ELR (cell line): Measurements from ENCODE around the gene MYH9.
"Not testable (repeated sequence)": the region's sequence is repeated elsewhere in the genome, so short reads cannot be mapped to it uniquely, and the experiment has no call there.

Source experiments
- DNase-seq: peaks from one replicate; pipeline ENCODE4 v3.0.0-alpha.2; 2015; ENCODE audit warnings: low read depth

Gene MYH9

GRCh38 chr22:36291831-36292740 lies 95.7 kb downstream of the MYH9 start:
- no peak for DNase-seq

GRCh38 chr22:36290391-36291075 lies 97.2 kb downstream of the MYH9 start:
- DNase-seq, result not testable (repeated sequence)

GRCh38 chr22:36289948-36290371 lies 97.8 kb downstream of the MYH9 start:
- DNase-seq, result not testable (repeated sequence)

GRCh38 chr22:36289406-36289870 lies 98.3 kb downstream of the MYH9 start:
- DNase-seq, result no peak

- no peak for DNase-seq
Measured at GRCh38 chr22:36288571-36289405, 99.0 kb downstream of the MYH9 start.

- no peak for DNase-seq
Measured at GRCh38 chr22:36287881-36288515, 99.8 kb downstream of the MYH9 start.

GRCh38 chr22:36286096-36286957 lies 101.4 kb downstream of the MYH9 start:
- DNase-seq, result peak; percentile 79

GRCh38 chr22:36285545-36285944 lies 102.2 kb downstream of the MYH9 start:
- no peak for DNase-seq

- DNase-seq, result no peak
Measured at GRCh38 chr22:36285017-36285416, 102.8 kb downstream of the MYH9 start.

GRCh38 chr22:36284171-36284571 lies 103.6 kb downstream of the MYH9 start:
- no peak for DNase-seq

- DNase-seq, result no peak
Measured at GRCh38 chr22:36282328-36282831, 105.4 kb downstream of the MYH9 start.

GRCh38 chr22:36281781-36282327 lies 105.9 kb downstream of the MYH9 start:
- DNase-seq, result no peak

- no peak for DNase-seq
Measured at GRCh38 chr22:36280379-36280778, 107.4 kb downstream of the MYH9 start.

GRCh38 chr22:36279219-36279666 lies 108.5 kb downstream of the MYH9 start:
- DNase-seq, result no peak

- peak; percentile 71 for DNase-seq
Measured at GRCh38 chr22:36277482-36278291, 110.1 kb downstream of the MYH9 start.

- DNase-seq, result no peak
Measured at GRCh38 chr22:36274531-36274930, 113.2 kb downstream of the MYH9 start.

- DNase-seq, result not testable (repeated sequence)
Measured at GRCh38 chr22:36271951-36272350, 115.8 kb downstream of the MYH9 start.

GRCh38 chr22:36271231-36271630 lies 116.5 kb downstream of the MYH9 start:
- DNase-seq, result not testable (repeated sequence)

- DNase-seq, result no peak
Measured at GRCh38 chr22:36267896-36268485, 119.8 kb downstream of the MYH9 start.
